Activated B cell treated with CpG ODN at 0.5 μM for 24 hours (primary cell): ENCODE measurements around the gene PYGB. TPM values are rescaled to one million over a fixed set of nuclear protein-coding genes. Genes with fewer than 3 reads are reported as not detected.

Source experiments
- ATAC-seq: fragments of 200-7000 bp; cut with Tn5 transposase; one replicate; pipeline ENCODE4 v1.10.0; 2021; ENCODE audit warnings: low read depth, mild to moderate bottlenecking, moderate library complexity
- CTCF ChIA-PET: fragments of 350-600 bp; sonication (Branson Sonifier 250); formaldehyde crosslinking; loops from one replicate; lab custom pipeline; 2021; ENCODE audit warnings: antibody characterized with exemption; lab: Charles Lee
- POLR2A ChIA-PET: fragments of 350-600 bp; sonication (Branson Sonifier 250); formaldehyde crosslinking; loops from one replicate; lab custom pipeline; 2021; ENCODE audit warnings: antibody characterized with exemption; lab: Charles Lee
- DNase-seq: peaks from one replicate; pipeline ENCODE4 v3.0.0; 2022
- H3K27ac Mint-ChIP-seq: one replicate; pipeline ENCODE4 v1.8.0; 2020; ENCODE audit warnings: mixed read lengths
- H3K27me3 Mint-ChIP-seq: one replicate; pipeline ENCODE4 v1.8.0; 2021; ENCODE audit warnings: mixed read lengths
- H3K36me3 Mint-ChIP-seq: one replicate; pipeline ENCODE4 v1.8.0; 2021; ENCODE audit warnings: low read depth, mixed read lengths
- H3K4me1 Mint-ChIP-seq: one replicate; pipeline ENCODE4 v1.8.0; 2021; ENCODE audit warnings: mixed read lengths
- H3K4me3 Mint-ChIP-seq: one replicate; pipeline ENCODE4 v1.8.0; 2020; ENCODE audit warnings: mild to moderate bottlenecking, mixed read lengths
- H3K9me3 Mint-ChIP-seq: one replicate; pipeline ENCODE4 v1.8.0; 2020; ENCODE audit warnings: mixed read lengths
- intact Hi-C: fragments of 100-400 bp; cut with micrococcal nuclease; formaldehyde crosslinking; loops from one replicate; pipeline ENCODE4 v1.15.1; 2024
- total RNA-seq: library from RNA; stranded (reverse); gene quantifications from 2 replicates; pipeline ENCODE4 v1.2.3, GENCODE V29; 2022
- TF ChIP-seq, protein P1 (sequence below): fragments of 200-600 bp; IDR thresholded peaks from one replicate; pipeline ENCODE4 v1.8.0; 2022; ENCODE audit warnings: antibody characterized with exemption, mild to moderate bottlenecking

Gene PYGB
- total RNA-seq, 1 donor from 2014 or later = 23.5 TPM

GRCh38 chr20:25222461-25223178, 25.3 kb upstream of the PYGB start:
- no peak overlapping the region for H3K27ac Mint-ChIP-seq
- ATAC-seq (no peak), DNase-seq (no peak)
- no peak overlapping the region for H3K4me3 Mint-ChIP-seq
- POLR2A ChIA-PET = no interaction called here
- H3K4me1 Mint-ChIP-seq = no peaks in the 10 kb centered on the region
- intact Hi-C loops = no loop called here
- peaks cover 26% of the 10 kb centered on the region for H3K36me3 Mint-ChIP-seq
- CTCF ChIA-PET = no interaction called here
- TF ChIP-seq, protein P1, sequence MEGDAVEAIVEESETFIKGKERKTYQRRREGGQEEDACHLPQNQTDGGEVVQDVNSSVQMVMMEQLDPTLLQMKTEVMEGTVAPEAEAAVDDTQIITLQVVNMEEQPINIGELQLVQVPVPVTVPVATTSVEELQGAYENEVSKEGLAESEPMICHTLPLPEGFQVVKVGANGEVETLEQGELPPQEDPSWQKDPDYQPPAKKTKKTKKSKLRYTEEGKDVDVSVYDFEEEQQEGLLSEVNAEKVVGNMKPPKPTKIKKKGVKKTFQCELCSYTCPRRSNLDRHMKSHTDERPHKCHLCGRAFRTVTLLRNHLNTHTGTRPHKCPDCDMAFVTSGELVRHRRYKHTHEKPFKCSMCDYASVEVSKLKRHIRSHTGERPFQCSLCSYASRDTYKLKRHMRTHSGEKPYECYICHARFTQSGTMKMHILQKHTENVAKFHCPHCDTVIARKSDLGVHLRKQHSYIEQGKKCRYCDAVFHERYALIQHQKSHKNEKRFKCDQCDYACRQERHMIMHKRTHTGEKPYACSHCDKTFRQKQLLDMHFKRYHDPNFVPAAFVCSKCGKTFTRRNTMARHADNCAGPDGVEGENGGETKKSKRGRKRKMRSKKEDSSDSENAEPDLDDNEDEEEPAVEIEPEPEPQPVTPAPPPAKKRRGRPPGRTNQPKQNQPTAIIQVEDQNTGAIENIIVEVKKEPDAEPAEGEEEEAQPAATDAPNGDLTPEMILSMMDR = no peak
- H3K9me3 Mint-ChIP-seq = no peaks in the 10 kb centered on the region
- no peaks in the 10 kb centered on the region for H3K27me3 Mint-ChIP-seq

GRCh38 chr20:25223179-25223661, 24.7 kb upstream of the PYGB start:
- H3K27me3 Mint-ChIP-seq = no peaks in the 10 kb centered on the region
- CTCF ChIA-PET = no interaction called here
- DNase-seq = no peak
- H3K9me3 Mint-ChIP-seq = no peaks in the 10 kb centered on the region
- H3K36me3 Mint-ChIP-seq = peaks cover 21% of the 10 kb centered on the region
- no peak overlapping the region for H3K27ac Mint-ChIP-seq
- intact Hi-C loops = no loop called here
- no peaks in the 10 kb centered on the region for H3K4me1 Mint-ChIP-seq
- POLR2A ChIA-PET = no interaction called here
- ATAC-seq = no peak
- TF ChIP-seq, protein P1 = no peak
- H3K4me3 Mint-ChIP-seq = no peak overlapping the region

DNA sequence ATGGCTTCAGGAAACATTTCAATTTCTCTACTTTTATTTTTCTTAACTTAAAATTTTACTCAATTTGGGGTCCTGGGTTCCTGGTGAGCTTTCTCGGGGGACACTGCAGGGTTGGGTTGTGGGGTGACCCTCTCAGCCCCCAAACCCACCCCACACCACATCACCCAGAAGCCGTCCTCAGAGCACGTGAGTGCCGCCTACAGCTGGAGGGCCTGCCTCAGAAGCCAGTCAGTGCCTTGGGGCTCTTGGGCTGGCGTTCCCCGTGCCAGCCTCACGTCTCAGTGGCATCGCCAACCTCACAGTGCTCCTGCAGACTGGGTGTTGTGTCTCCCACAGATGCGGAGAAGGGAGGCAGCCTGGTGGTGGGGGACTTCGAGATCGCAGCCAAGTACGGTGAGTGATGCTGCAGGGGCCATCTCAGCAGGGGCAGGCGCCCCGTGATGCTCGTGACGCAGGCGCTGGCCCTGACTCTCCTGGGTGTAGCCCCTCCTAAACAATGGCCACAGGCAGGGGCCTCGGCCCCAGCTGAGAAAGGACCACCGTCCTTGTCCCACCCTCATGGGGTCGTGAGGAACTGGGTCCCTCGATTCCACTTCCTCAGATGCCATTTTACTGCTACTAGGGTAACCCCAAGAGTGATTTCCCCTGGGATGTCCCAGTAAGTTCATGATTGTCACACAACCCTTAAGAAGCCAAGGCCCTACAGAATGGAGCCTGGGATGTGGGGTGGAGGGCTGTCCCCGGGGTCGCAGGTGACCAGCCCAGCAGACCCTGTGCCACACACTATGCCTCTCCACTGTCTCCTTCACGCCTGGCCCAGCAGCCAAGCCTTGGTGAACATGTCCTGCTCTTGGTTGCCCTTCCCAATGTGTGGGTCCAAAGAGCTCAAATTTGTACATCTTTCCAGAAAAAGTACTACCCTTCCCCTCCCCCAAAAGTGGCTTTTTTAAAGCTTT, 23.8 kb upstream of the PYGB start:
- ChIA-PET POLR2A (interaction anchor here (1.0 kb wide), 1 partner anchor 167 kb away, joined by 4 read pairs; the partner anchor contains the start of gene ABHD12), CTCF (no interaction called here)
- no peak overlapping the region for H3K4me3 Mint-ChIP-seq
- H3K9me3 Mint-ChIP-seq = no peaks in the 10 kb centered on the region
- ATAC-seq (no peak), DNase-seq (no peak)
- H3K27me3 Mint-ChIP-seq = no peaks in the 10 kb centered on the region
- H3K36me3 Mint-ChIP-seq = peaks cover 18% of the 10 kb centered on the region
- H3K27ac Mint-ChIP-seq = no peak overlapping the region
- TF ChIP-seq, protein P1 = no peak
- no peaks in the 10 kb centered on the region for H3K4me1 Mint-ChIP-seq
- intact Hi-C loops = no loop called here

DNA sequence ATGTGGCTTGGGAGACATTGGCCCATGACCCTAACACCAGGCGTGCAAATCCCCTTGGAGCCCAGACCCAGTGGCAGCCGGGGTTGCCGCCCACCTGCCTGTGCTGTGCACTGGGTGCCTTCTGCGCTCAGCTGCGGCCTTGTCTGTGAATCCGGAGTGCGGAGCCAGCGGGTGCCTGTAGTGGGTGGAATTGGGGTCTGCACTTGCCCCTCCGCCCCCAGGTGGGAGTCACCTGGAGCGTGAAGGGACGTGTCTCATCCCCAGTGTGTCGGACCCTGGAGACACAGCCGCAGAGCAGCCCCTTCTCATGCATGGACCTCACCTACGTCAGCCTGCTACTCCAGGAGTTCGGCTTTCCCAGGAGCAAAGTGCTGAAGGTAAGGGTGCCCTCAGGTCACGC, 22.9 kb upstream of the PYGB start:
- no peak overlapping the region for H3K4me3 Mint-ChIP-seq
- ChIA-PET CTCF (no interaction called here), POLR2A (interaction anchor here (1.0 kb wide), 1 partner anchor 166 kb away, joined by 4 read pairs; the partner anchor contains the start of gene ABHD12)
- peaks cover 6% of the 10 kb centered on the region for H3K4me1 Mint-ChIP-seq
- no peak for ATAC-seq
- no peaks in the 10 kb centered on the region for H3K9me3 Mint-ChIP-seq
- DNase-seq = no peak
- no peaks in the 10 kb centered on the region for H3K27me3 Mint-ChIP-seq
- TF ChIP-seq, protein P1 = no peak
- peaks cover 15% of the 10 kb centered on the region for H3K36me3 Mint-ChIP-seq
- intact Hi-C loops = no loop called here
- H3K27ac Mint-ChIP-seq = no peak overlapping the region
